HepG2 (cell line): ENCODE results near the gene ZCCHC3. TPM values are rescaled to one million over a fixed set of nuclear protein-coding genes. Genes with fewer than 3 reads are reported as not detected.

Experiments used
- CBX5 ChIP-seq: sonication (generic); formaldehyde crosslinking; IDR thresholded peaks from 2 replicates; pipeline ENCODE4 v1.4.0; 2020; ENCODE audit warnings: missing genetic modification reagents, borderline replicate concordance
- DNMT3B ChIP-seq: conservative IDR thresholded peaks from 2 replicates; pipeline ENCODE4 v1.6.1; 2016; ENCODE audit warnings: missing biosample characterization, control low read depth
- DPF2 ChIP-seq: sonication (generic); formaldehyde crosslinking; IDR thresholded peaks from 2 replicates; pipeline ENCODE4 v1.4.0; 2020; ENCODE audit warnings: mild to moderate bottlenecking, low read depth, missing genetic modification reagents, borderline replicate concordance
- ESRRA ChIP-seq: sonication (generic); formaldehyde crosslinking; IDR thresholded peaks from 2 replicates; pipeline ENCODE4 v1.5.1; 2020; ENCODE audit warnings: mild to moderate bottlenecking, low read depth, missing genetic modification reagents
- IRX3 ChIP-seq: sonication (generic); formaldehyde crosslinking; IDR thresholded peaks from 2 replicates; pipeline ENCODE4 v1.8.1; 2023; ENCODE audit warnings: mild to moderate bottlenecking, low read depth, missing genetic modification reagents, borderline replicate concordance
- JUND ChIP-seq: sonication (generic); formaldehyde crosslinking; IDR thresholded peaks from 2 replicates; pipeline ENCODE4 v1.8.0; 2022; ENCODE audit warnings: mild to moderate bottlenecking, missing genetic modification reagents
- MAZ ChIP-seq, 2 experiments: sonication (generic) in 1 of 2; formaldehyde crosslinking in 1 of 2; IDR thresholded peaks; 2 replicates each; pipeline versions ENCODE4 v1.5.0 to v1.6.1; 2012 to 2020; ENCODE audit warnings: low read depth in 2 of 2, mild to moderate bottlenecking in 2 of 2, borderline replicate concordance in 1 of 2, improper control_type of control experiment in 1 of 2, low read length in 1 of 2, missing genetic modification reagents in 1 of 2, moderate library complexity in 1 of 2
- NFE2 ChIP-seq: sonication (generic); formaldehyde crosslinking; IDR thresholded peaks from 2 replicates; pipeline ENCODE4 v1.4.0; 2020; ENCODE audit warnings: missing genetic modification reagents
- NR2F1 ChIP-seq, 2 experiments: fragments of 450-650 bp in 1 of 2; formaldehyde crosslinking in 1 of 2; IDR thresholded peaks; 2 replicates each; pipeline versions ENCODE4 v1.5.0 to v1.6.1; 2016 to 2020; ENCODE audit warnings: mild to moderate bottlenecking in 1 of 2, missing compliant biosample characterization in 1 of 2, missing genetic modification reagents in 1 of 2, moderate library complexity in 1 of 2
- PHF5A ChIP-seq: IDR thresholded peaks from one replicate; pipeline ENCODE4 v1.6.1; 2018; ENCODE audit warnings: low read depth, missing genetic modification reagents; ENCODE audit not compliant: unreplicated experiment
- POLR2AphosphoS2 ChIP-seq: IDR thresholded peaks from 2 replicates; pipeline ENCODE4 v1.6.1; 2011; ENCODE audit warnings: low read depth, low read length, improper control_type of control experiment
- RFX1 ChIP-seq: fragments of 450-650 bp; IDR thresholded peaks from 2 replicates; pipeline ENCODE4 v1.6.1; 2017
- SMC3 ChIP-seq: IDR thresholded peaks from 2 replicates; pipeline ENCODE4 v1.6.1; 2011; ENCODE audit warnings: low read length, improper control_type of control experiment
- ZBTB20 ChIP-seq: sonication (generic); formaldehyde crosslinking; IDR thresholded peaks from 2 replicates; pipeline ENCODE4 v1.8.1; 2023; ENCODE audit warnings: missing genetic modification reagents, low read depth, mild to moderate bottlenecking, borderline replicate concordance
- ZFY ChIP-seq: sonication (generic); formaldehyde crosslinking; IDR thresholded peaks from 2 replicates; pipeline ENCODE4 v1.4.0; 2020; ENCODE audit warnings: missing genetic modification reagents
- ZNF101 ChIP-seq: sonication (generic); formaldehyde crosslinking; IDR thresholded peaks from 2 replicates; pipeline ENCODE4 v1.4.0; 2020; ENCODE audit warnings: mild to moderate bottlenecking, low read depth, missing genetic modification reagents, borderline replicate concordance
- ZNF430 ChIP-seq: sonication (generic); formaldehyde crosslinking; IDR thresholded peaks from 2 replicates; pipeline ENCODE4 v1.9.0; 2021; ENCODE audit warnings: mild to moderate bottlenecking, missing genetic modification reagents
- ZNF451 ChIP-seq: sonication (generic); formaldehyde crosslinking; IDR thresholded peaks from 2 replicates; pipeline ENCODE4 v1.5.0; 2020; ENCODE audit warnings: mild to moderate bottlenecking, missing genetic modification reagents
- ZNF558 ChIP-seq: sonication (generic); formaldehyde crosslinking; IDR thresholded peaks from 2 replicates; pipeline ENCODE4 v1.9.0; 2022; ENCODE audit warnings: mild to moderate bottlenecking, missing genetic modification reagents, borderline replicate concordance
- ZNF644 ChIP-seq: IDR thresholded peaks from 2 replicates; pipeline ENCODE4 v1.6.1; 2016; ENCODE audit warnings: low read depth
- ZNF768 ChIP-seq: sonication (generic); formaldehyde crosslinking; IDR thresholded peaks from 2 replicates; pipeline ENCODE4 v1.4.0; 2020; ENCODE audit warnings: missing genetic modification reagents
- polyA plus RNA-seq, 8 experiments: library from polyadenylated mRNA; depleted of rRNA in 3 of 8; stranded (reverse) in 7 of 8; unstranded in 1 of 8; fragments of >200 nt; fragmentation: Illumina TruSeq in 4 of 8; extraction: Trizol in 4 of 8; gene quantifications; 2 replicates each; pipeline versions ENCODE4 v1.2.1 to v1.2.3, GENCODE V29; 2011 to 2016; ENCODE audit warnings: low read depth in 4 of 8, missing spikeins in 1 of 8, mixed read lengths in 1 of 8; ENCODE audit not compliant: insufficient read depth in 1 of 8
- total RNA-seq, 5 experiments: library from RNA; depleted of rRNA; stranded (reverse); fragments of >200 nt; fragmentation: Illumina TruSeq; extraction: Trizol; gene quantifications; 2 replicates each; pipeline ENCODE4 v1.2.3, GENCODE V29; 2016; ENCODE audit warnings: low read depth in 1 of 5
- TF ChIP-seq, protein P1 (sequence below): sonication (generic); formaldehyde crosslinking; IDR thresholded peaks from 2 replicates; pipeline ENCODE4 v1.9.0; 2022; ENCODE audit warnings: missing genetic modification reagents, mild to moderate bottlenecking, borderline replicate concordance
- TF ChIP-seq, protein P2 (sequence below): sonication (generic); formaldehyde crosslinking; IDR thresholded peaks from 2 replicates; pipeline ENCODE4 v1.9.0; 2021; ENCODE audit warnings: missing genetic modification reagents, mild to moderate bottlenecking, borderline replicate concordance
- TF ChIP-seq, protein P3 (sequence below): fragments of 450-650 bp; IDR thresholded peaks from 2 replicates; pipeline ENCODE4 v1.6.1; 2017; ENCODE audit warnings: mild to moderate bottlenecking
- TF ChIP-seq, protein P4 (sequence below): IDR thresholded peaks from 2 replicates; pipeline ENCODE4 v1.6.1; 2016; ENCODE audit warnings: low read depth, control low read depth

The ZCCHC3 gene
- total and polyA plus RNA-seq, 2 of the 13 experiments (the other 11 are each of a cell fraction or from before 2014, with no cell fraction given) = 46.6 to 63.0 TPM

DNA sequence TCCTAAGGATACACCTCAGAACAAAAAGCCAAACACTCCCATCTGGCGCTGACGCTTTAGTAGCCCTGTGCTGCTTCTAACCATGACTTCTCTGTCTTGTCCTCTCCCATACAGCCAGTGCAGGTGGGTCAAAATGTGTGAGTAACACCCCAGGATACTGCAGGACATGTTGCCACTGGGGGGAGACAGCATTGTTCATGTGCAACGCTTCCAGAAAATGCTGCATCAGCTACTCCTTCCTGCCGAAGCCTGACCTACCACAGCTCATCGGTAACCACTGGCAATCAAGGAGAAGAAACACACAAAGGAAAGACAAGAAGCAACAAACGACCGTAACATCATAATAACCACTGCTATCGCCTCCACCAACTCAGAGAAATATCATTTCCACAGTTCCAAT, 38.4 kb upstream of the ZCCHC3 start (continued):
- TF ChIP-seq IRX3 (CRISPR knock-in tag) (no peak), PHF5A (CRISPR knock-in tag) (no peak), ZNF101 (CRISPR knock-in tag) (no peak), ESRRA (no peak), POLR2AphosphoS2 (no peak), ZNF768 (CRISPR knock-in tag) (no peak), JUND (no peak), SMC3 (peak; percentile 88), ZNF558 (CRISPR knock-in tag) (no peak), MAZ (IDR thresholded peaks at IDR 0.05; ENCODE audit: borderline replicate concordance, low read depth, low read length) (no peak), MAZ (CRISPR knock-in tag; IDR thresholded peaks at IDR 0.05; ENCODE audit: low read depth) (no peak), DNMT3B (CRISPR knock-in tag) (no peak), RFX1 (no peak), CBX5 (CRISPR knock-in tag) (no peak), DPF2 (no peak), ZBTB20 (CRISPR knock-in tag) (no peak), ZFY (CRISPR knock-in tag) (no peak), ZNF451 (CRISPR knock-in tag) (no peak), NR2F1 (CRISPR knock-in tag; IDR thresholded peaks at IDR 0.05) (no peak), ZNF644 (CRISPR knock-in tag) (no peak), ZNF430 (CRISPR knock-in tag) (no peak), NFE2 (CRISPR knock-in tag) (no peak)
- TF ChIP-seq, protein P1, sequence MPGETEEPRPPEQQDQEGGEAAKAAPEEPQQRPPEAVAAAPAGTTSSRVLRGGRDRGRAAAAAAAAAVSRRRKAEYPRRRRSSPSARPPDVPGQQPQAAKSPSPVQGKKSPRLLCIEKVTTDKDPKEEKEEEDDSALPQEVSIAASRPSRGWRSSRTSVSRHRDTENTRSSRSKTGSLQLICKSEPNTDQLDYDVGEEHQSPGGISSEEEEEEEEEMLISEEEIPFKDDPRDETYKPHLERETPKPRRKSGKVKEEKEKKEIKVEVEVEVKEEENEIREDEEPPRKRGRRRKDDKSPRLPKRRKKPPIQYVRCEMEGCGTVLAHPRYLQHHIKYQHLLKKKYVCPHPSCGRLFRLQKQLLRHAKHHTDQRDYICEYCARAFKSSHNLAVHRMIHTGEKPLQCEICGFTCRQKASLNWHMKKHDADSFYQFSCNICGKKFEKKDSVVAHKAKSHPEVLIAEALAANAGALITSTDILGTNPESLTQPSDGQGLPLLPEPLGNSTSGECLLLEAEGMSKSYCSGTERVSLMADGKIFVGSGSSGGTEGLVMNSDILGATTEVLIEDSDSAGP (CRISPR knock-in tag) = no peak
- TF ChIP-seq, protein P2, sequence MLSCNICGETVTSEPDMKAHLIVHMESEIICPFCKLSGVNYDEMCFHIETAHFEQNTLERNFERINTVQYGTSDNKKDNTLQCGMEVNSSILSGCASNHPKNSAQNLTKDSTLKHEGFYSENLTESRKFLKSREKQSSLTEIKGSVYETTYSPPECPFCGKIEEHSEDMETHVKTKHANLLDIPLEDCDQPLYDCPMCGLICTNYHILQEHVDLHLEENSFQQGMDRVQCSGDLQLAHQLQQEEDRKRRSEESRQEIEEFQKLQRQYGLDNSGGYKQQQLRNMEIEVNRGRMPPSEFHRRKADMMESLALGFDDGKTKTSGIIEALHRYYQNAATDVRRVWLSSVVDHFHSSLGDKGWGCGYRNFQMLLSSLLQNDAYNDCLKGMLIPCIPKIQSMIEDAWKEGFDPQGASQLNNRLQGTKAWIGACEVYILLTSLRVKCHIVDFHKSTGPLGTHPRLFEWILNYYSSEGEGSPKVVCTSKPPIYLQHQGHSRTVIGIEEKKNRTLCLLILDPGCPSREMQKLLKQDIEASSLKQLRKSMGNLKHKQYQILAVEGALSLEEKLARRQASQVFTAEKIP = no peak
- TF ChIP-seq, protein P3, sequence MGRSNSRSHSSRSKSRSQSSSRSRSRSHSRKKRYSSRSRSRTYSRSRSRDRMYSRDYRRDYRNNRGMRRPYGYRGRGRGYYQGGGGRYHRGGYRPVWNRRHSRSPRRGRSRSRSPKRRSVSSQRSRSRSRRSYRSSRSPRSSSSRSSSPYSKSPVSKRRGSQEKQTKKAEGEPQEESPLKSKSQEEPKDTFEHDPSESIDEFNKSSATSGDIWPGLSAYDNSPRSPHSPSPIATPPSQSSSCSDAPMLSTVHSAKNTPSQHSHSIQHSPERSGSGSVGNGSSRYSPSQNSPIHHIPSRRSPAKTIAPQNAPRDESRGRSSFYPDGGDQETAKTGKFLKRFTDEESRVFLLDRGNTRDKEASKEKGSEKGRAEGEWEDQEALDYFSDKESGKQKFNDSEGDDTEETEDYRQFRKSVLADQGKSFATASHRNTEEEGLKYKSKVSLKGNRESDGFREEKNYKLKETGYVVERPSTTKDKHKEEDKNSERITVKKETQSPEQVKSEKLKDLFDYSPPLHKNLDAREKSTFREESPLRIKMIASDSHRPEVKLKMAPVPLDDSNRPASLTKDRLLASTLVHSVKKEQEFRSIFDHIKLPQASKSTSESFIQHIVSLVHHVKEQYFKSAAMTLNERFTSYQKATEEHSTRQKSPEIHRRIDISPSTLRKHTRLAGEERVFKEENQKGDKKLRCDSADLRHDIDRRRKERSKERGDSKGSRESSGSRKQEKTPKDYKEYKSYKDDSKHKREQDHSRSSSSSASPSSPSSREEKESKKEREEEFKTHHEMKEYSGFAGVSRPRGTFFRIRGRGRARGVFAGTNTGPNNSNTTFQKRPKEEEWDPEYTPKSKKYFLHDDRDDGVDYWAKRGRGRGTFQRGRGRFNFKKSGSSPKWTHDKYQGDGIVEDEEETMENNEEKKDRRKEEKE = no peak
- TF ChIP-seq, protein P4, sequence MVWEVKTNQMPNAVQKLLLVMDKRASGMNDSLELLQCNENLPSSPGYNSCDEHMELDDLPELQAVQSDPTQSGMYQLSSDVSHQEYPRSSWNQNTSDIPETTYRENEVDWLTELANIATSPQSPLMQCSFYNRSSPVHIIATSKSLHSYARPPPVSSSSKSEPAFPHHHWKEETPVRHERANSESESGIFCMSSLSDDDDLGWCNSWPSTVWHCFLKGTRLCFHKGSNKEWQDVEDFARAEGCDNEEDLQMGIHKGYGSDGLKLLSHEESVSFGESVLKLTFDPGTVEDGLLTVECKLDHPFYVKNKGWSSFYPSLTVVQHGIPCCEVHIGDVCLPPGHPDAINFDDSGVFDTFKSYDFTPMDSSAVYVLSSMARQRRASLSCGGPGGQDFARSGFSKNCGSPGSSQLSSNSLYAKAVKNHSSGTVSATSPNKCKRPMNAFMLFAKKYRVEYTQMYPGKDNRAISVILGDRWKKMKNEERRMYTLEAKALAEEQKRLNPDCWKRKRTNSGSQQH = no peak
